ENCODE measurements around the gene ARL8A.
"Not testable (repeated sequence)": the region's sequence is repeated elsewhere in the genome, so short reads cannot be mapped to it uniquely, and the experiment has no call there.

ARL8A gene

DNA sequence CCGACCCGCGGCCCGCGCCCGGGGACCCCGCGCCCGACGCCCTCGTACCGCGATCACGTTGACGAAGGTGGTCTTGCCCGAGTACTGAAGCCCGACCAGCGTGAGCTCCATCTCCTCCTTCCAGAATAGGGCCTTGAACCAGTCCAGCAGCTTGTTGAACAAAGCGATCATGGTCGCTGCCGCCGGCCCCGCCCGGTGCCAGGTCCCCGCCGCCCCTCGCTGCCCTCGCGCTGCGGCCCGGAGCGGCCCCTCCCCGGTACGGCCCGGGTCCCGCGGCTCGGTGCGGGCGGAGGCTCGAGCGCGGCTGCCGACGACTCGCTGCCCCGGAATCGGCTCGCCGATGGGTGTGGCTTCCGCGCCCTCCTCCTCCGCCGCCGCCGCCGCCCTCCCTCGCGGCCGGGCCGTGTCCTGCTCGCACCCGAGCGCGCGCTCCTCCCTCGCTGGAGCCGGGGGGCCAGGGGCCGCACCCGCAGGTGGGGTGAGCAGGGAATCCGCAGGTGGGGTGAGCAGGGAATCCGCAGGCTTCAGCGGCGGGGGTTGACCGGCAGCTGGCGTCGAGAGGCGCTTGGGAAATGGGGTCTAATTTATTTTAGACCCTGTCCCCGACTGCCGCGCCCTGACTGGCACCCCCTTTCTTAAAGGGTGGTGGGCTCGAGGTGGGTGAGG lies at the start of gene ARL8A:
Gene ARL8A, minus strand, starts transcription at position 336 of the 666 bp plus-strand sequence. Its CDS starts 165 bp downstream, at position 171.
- peak; percentile 63 for DNase-seq (ENCODE audit: low spot score)

GRCh38 chr1:202194328-202194648 lies 49.8 kb upstream of the ARL8A start:
- no peak for DNase-seq (ENCODE audit: low spot score)

- DNase-seq (ENCODE audit: low spot score) = no peak
Observed at GRCh38 chr1:202193614-202194327, 49.2 kb upstream of the ARL8A start, which contains the start of gene LGR6. Gene LGR6, plus strand, starts transcription at chr1:202193799. Its CDS starts 191 bp downstream, at chr1:202193990.

- DNase-seq (ENCODE audit: low spot score) = peak; percentile 41
Observed at GRCh38 chr1:202192770-202193613, 48.5 kb upstream of the ARL8A start.

GRCh38 chr1:202191391-202191790 lies 46.9 kb upstream of the ARL8A start:
- not testable (repeated sequence) for DNase-seq (ENCODE audit: low spot score)

- DNase-seq (ENCODE audit: low spot score) = no peak
Observed at GRCh38 chr1:202189918-202190715, 45.6 kb upstream of the ARL8A start.

- DNase-seq (ENCODE audit: low spot score) = peak; percentile 67
Observed at GRCh38 chr1:202189001-202189790, 44.7 kb upstream of the ARL8A start.

DNA sequence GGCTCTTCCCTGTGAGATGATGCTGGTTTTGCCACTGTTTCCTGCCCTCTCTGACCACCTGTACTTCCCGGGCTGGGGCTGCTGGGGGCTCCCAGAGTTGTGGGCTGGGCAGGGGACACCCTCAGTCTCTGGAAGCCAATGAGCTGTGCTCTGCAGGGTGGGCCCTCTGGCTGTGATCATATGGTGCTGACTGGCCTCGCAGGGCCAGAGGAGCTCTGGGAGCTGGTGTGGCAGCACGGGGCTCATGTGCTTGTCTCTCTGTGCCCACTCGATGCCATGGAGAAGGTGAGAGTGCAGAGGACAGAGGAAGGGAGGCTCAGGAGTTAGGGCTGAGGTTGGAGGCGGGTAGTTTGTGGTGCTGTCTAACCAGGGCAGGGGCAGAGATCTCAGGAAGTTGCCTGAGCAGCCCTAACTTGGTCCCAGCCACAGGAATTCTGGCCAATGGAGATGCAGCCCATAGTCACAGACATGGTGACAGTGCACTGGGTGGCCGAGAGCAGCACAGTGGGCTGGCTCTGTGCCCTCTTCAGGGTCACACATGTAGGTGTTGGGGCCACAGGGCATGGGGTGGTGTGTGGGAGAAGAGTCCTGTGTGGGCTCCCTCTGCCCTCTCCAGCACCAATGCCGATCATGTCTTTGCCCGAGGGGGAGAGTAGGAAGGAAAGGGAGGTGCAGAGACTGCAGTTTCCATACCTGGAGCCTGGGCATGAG lies 43.3 kb upstream of the ARL8A start:
- no peak for DNase-seq (ENCODE audit: low spot score)

- DNase-seq (ENCODE audit: low spot score) = no peak
Observed at GRCh38 chr1:202187041-202187671, 42.6 kb upstream of the ARL8A start.

GRCh38 chr1:202186327-202186726 lies 41.8 kb upstream of the ARL8A start:
- DNase-seq (ENCODE audit: low spot score) = no peak

DNA sequence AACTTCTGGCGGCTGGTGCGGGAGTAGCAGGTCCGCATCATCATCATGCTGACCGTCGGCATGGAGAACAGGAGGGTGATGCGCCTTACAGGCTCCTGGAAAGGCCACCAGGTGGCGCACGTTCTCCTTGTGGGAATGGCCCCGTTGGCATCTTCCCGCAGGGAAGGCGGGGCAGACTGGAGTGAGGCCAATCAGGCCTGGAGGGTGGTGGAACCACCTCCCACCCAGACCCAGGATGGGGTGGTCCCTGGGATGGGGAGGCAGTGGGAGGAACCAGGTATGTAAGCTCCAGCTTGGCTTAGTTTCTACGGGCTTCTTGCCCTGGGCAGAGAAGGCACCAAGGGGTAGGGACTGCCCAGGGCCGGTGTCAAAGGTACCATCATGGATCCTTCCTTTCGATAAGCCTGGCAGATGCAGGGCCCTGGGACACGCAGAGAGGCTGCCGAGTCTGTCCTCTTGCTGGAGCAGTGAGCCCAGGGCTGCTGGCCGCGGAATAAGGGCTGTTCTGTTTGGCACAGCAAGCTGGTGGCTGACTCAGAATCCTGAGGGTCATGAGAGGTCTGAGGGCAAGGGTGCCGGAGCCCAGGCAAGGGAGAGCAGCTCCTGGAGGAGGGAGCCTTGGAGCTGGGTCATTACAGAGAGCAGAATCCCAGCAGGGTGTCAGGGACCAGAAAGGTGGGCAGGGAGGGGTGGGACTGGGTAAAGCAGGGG lies 40.4 kb upstream of the ARL8A start:
- DNase-seq (ENCODE audit: low spot score) = peak; percentile 66

DNA sequence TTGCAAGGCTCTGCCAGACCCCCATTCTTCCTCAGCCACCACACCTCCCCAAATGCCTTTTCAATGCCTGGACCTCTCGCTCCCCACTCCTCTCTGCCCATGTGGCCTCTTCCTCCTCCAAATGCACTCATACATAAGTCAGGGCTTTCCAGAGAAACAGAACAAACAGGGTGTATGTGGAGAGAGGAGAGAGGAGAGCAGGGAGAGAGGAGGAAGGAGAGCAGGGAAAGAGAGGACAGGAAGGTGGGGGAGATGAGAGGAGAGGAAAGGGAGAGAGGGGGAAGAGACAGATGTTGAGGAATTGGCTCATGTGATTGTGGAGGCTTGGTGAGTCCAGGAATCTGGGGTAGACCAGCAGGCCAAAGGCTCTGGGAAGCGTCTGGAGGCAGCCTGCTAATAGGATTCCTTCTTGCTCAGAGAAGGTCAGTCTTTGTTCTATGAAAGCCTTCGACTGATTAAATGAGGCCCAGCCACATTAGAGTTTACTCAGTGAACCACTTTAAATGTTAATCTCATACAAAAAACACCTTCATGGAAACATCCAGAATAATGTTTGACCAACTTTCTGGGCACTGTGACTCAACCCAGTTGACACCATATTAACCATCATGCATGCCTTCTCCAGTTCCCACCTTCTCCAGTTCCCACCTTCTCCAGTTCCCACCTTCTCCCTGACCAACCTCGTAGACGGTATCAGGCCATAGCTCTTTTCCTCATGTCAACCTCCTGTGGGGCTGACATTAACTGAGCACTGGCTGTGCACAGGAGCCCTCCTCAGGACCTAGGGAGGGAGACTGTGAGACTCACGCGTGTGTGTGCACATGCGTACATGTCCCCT lies 37.7 kb upstream of the ARL8A start:
- DNase-seq (ENCODE audit: low spot score) = no peak

DNA sequence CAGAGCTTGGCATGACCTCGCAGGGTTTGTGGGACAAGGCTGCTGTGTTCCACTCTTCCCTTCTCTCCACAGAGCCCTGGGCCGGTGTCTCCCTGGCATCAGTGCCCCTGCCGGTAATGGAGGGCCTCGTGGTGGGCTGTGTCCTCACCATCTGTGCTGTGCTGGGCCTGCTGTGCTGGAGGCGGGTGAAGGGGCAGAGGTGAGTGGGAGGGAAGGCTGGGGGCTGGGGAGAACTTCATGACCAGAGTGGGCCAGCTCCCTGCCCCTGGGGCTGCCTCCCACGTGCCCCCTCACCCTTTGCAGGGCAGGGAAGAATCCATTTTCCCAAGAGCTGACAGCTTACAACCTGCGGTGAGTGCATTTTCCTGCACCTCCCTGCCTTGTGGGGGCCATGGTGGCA lies 37.0 kb upstream of the ARL8A start:
- no peak for DNase-seq (ENCODE audit: low spot score)

GRCh38 chr1:202180751-202181139 lies 36.2 kb upstream of the ARL8A start:
- not testable (repeated sequence) for DNase-seq (ENCODE audit: low spot score)

- DNase-seq (ENCODE audit: low spot score) = no peak
Observed at GRCh38 chr1:202179828-202180750, 35.6 kb upstream of the ARL8A start.

GRCh38 chr1:202176949-202177927 lies 32.7 kb upstream of the ARL8A start:
- no peak for DNase-seq (ENCODE audit: low spot score)

Measured in CD4-positive, alpha-beta T cell treated with Interleukin-6 at 100 ng/mL for 8 hours (primary cell).